ENCODE results near the gene KRTAP10-5. TPM values are rescaled to one million over a fixed set of nuclear protein-coding genes. Genes with fewer than 3 reads are reported as not detected.

KRTAP10-5 gene
- total RNA-seq, 1 donor from 2014 or later = not detected

DNA sequence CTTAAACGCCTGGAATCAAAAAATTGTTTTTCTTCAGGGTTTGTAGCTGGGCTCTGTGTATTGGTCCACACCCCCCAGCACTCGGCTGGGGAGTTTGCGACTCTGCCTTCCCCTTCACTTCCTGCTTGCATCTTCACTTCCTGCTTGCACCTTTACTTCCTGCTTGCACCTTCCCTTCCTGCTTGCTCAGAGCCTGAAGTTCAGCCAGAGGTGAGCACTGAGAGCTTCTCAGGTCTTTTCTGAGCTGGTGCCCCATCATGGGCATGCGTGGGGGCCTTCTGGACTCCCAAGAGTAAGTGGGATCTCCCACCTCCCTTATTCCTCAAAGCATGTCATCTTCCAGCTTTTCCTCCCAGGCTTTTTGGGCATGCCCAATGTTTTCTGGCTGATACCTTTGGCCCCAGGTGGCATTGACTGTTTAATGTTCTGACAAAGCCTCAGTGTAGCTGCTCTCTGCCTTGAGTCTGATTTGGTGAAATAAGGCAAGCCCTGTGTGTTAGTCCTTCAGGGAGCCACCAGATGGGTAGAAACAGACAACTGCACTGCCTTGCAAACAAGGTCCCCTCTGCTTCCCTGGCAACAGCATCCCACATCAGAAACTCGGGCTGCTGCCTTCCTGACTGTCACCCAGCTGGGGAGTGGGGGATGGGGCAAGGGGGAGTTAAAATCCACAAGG is 32.6 kb downstream of the KRTAP10-5 start:
- H3K27me3 ChIP-seq = no peaks in the 10 kb centered on the region
- peaks cover 3 to 9% of the 10 kb centered on the region in 2 donors for H3K9me3 ChIP-seq
- H3K27ac ChIP-seq = no peak overlapping the region
- TF ChIP-seq CTCF (IDR thresholded peaks at IDR 0.05) = no peak
- no peaks in the 10 kb centered on the region for H3K4me1 ChIP-seq
- H3K4me3 ChIP-seq = no peak overlapping the region
- intact Hi-C loops (cut with DNase I) = no loop called here
- DNase-seq (ENCODE audit: low spot score in 2 of 2) = no peak
- no peaks in the 10 kb centered on the region for H3K36me3 ChIP-seq

DNA sequence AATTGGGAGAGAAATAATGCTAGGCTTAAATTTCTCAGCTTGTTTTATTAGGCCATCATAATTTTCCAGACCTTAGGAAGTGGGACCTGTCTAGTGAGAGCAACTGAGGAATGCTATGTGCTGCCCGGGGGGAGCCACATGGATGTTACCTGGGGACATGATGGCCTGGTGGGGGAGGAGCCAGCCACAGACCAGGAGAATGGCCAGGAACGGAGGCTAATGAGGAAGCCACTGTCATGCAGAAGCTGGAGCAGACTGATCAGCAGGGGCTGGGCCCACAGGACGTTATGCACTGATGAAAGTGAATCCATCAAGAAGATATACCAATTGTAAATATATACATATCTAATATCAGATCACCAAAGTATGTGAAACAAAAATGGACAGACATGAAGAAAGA is 35.8 kb downstream of the KRTAP10-5 start:
- Histone ChIP-seq H3K27ac (no peak overlapping the region), H3K4me3 (no peak overlapping the region), H3K4me1 (no peaks in the 10 kb centered on the region), H3K9me3 (peaks cover 3 to 14% of the 10 kb centered on the region in 2 donors), H3K36me3 (no peaks in the 10 kb centered on the region), H3K27me3 (no peaks in the 10 kb centered on the region)
- no peak for TF ChIP-seq CTCF (IDR thresholded peaks at IDR 0.05)
- intact Hi-C loops (cut with DNase I) = no loop called here
- DNase-seq (ENCODE audit: low spot score in 2 of 2) = no peak

GRCh38 chr21:44542716-44543115 is 37.7 kb downstream of the KRTAP10-5 start:
- TF ChIP-seq CTCF (IDR thresholded peaks at IDR 0.05) = no peak
- no peak overlapping the region for H3K27ac ChIP-seq
- no peak for DNase-seq (ENCODE audit: low spot score in 2 of 2)
- no peaks in the 10 kb centered on the region for H3K27me3 ChIP-seq
- H3K36me3 ChIP-seq = no peaks in the 10 kb centered on the region
- no peaks in the 10 kb centered on the region for H3K4me1 ChIP-seq
- peaks cover 3 to 14% of the 10 kb centered on the region in 2 donors for H3K9me3 ChIP-seq
- intact Hi-C loops (cut with DNase I) = no loop called here
- no peak overlapping the region for H3K4me3 ChIP-seq

DNA sequence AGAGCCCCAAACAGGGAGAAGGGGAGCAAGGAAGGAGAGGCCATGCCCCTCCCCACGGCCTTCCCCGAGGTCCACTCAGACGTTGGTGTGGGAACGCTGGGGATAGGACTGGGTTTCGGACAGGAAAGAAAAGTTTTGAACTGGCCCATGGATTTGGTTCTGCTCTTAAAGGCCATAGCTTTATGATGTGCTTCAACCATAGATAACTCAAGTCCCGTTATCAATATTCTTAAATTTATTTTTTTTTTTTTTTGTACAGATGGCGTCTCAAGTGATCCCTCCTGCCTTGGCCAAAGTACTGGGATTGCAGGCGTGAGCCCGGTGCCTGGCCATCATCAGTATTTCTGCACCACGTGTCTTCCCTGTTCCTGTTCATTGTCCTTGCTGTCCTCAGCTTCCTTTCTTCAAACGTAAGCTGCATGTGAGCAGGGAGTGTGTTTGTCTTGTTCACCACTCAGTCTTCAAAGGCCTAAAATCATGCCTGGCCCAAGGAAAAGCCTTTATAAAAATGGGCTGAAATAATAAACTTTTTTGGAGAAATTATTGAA is 39.6 kb downstream of the KRTAP10-5 start:
- Histone ChIP-seq H3K27ac (no peak overlapping the region), H3K36me3 (no peaks in the 10 kb centered on the region), H3K4me3 (no peak overlapping the region), H3K9me3 (peaks cover 0 to 9% of the 10 kb centered on the region in 2 donors), H3K27me3 (no peaks in the 10 kb centered on the region), H3K4me1 (no peaks in the 10 kb centered on the region)
- DNase-seq (ENCODE audit: low spot score in 2 of 2) = no peak
- TF ChIP-seq CTCF (IDR thresholded peaks at IDR 0.05) = no peak
- intact Hi-C loops (cut with DNase I) = no loop called here

DNA sequence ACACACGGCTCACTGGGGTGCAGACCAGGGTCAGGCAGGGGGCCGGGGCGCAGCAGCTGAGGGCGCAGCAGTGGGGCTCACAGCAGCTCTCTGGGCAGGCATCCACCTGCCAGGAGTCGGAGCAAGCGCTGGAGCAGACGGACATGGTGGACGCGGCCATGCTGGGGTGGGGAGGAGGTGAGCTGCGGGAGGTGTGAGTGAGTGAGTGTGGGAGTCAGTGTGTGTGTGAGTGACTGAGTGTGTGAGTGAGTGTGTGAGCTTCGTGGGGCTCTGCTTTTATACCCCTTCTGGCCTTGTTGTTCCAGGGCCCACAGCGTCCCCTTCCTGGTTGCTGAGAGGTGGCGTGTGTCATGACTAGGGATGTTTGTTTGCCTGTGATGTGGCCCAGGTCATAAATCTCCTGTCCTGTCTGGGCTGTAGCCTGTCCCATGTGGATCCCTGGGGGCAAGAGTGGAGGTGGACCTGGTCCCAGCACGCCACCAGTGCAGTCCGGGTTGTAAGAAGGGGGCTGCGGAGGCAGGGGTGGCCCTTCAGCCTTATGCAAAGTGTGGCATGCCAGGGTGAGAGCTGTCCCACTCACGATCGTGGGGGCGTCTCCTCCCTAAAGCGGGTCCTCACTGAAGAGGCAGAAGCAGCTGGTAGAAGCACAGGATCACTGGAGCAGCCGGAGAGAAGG is 40.3 kb downstream of the KRTAP10-5 start, which contains the start of gene KRTAP10-1:
Gene KRTAP10-1 (minus strand): TSS at position 205 of the 676 bp plus-strand sequence. CDS start 45 bp downstream, at position 160.
- no peak for DNase-seq (ENCODE audit: low spot score in 2 of 2)
- no peak for TF ChIP-seq CTCF (IDR thresholded peaks at IDR 0.05)
- H3K27me3 ChIP-seq = no peaks in the 10 kb centered on the region
- H3K4me1 ChIP-seq = no peaks in the 10 kb centered on the region
- no peaks in the 10 kb centered on the region for H3K36me3 ChIP-seq
- H3K27ac ChIP-seq = no peak within 1 kb of the TSS
- H3K4me3 ChIP-seq = no peak within 1 kb of the TSS
- intact Hi-C loops (cut with DNase I) = no loop called here
- H3K9me3 ChIP-seq = peaks cover 0 to 9% of the 10 kb centered on the region in 2 donors
